Effector CD8-positive, alpha-beta T cell (primary cell): Measurements from ENCODE around the gene MED26.

Experiments used
- DNase-seq: peaks from one replicate; lab custom pipeline; 2025; lab: John Stamatoyannopoulos, UW

Gene MED26

DNA sequence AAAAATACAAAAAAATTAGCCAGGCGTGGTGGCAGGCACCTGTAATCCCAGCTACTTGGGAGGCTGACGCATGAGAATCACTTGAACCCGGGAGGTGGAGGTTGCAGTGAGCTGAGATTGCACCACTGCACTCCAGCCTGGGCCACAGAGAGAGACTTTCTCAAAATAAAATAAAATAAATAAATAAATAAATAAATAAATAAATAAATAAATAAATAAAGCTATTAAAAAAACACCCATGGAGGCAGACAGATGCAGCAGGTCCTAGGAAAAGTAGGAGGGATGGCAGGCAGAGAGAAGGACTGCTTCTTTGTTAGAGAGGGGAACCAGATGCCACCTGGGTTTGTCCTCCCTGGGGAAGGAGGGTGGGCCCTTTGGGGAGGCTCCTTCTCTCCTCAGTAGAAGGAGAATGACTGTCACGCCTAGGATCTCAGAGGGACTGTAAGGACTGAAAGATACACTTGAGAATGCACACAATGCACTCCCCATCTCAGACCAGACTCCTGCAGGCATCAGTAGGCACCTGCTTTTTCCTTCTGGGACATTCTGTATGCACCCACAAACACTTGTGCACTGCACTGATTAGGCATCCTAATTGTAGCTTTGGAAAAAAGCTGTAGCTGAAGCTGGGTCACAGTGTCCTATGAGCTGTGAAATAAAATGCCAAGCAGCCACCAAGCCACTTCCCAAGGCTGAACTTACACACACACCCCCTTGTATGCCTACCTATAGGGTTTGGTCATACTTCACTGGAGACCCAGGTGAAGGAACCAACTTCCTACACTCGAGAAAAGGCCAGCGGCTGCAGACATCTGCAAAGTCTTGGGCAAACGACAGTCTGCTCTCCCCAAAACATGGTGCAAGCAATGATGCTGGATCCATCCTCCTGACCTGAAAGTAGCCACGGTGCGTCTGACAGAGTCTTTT is 36.9 kb downstream of the MED26 start:
- DNase-seq = no peak

DNA sequence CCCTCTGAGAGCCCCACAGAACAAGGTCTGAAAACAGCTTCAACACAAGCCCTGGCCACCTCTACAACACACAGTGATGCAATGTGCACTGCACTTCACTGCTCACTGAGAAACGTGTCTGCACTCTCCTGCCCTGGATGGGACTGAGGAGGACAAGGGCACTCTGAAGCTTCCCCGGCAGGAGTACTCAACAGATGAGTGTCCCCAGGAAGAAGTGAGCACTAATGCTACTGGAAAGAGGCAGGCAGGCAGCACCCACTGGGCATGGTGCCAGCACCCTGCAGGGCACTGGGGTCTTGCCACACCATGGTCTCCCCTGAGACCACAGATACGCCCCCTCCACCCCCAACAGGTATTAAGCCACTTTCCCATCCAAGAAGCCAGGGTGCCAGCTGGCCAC is 38.1 kb downstream of the MED26 start:
- no peak for DNase-seq

DNA sequence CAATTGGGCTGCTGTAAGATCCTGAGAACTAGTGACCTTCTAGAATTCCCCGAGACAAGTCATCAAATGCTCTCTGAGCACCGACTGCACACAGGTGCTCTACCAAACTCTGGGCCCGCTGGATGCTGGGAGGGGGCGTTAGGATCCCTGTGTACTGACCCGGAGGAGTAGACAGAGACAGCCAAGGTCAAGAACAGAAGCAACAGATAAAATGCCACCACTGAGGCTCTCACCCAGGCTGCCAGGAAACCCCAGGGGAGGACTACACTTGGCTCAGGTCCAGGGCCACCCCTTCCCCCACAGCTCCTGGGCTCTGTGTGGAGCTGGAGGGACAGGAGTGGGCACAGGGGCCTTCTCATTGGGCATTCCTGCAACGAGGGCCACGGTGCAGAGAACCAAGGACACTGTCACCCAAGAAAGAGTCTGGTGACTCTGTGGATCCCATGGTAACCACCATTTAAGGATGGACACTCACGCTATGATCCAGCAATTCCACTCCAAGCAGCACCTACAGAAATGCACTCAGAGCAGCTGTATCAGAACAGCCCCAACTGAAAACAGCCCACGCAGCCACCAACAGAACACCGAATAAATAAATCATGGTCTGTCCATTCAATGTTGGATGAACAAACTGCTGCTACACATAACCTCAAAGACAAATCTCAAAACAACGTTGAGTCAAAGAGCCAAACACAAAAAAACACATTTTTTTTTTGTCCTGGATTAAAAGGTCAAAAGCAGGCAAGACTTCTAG is 39.0 kb downstream of the MED26 start:
- DNase-seq = no peak

DNA sequence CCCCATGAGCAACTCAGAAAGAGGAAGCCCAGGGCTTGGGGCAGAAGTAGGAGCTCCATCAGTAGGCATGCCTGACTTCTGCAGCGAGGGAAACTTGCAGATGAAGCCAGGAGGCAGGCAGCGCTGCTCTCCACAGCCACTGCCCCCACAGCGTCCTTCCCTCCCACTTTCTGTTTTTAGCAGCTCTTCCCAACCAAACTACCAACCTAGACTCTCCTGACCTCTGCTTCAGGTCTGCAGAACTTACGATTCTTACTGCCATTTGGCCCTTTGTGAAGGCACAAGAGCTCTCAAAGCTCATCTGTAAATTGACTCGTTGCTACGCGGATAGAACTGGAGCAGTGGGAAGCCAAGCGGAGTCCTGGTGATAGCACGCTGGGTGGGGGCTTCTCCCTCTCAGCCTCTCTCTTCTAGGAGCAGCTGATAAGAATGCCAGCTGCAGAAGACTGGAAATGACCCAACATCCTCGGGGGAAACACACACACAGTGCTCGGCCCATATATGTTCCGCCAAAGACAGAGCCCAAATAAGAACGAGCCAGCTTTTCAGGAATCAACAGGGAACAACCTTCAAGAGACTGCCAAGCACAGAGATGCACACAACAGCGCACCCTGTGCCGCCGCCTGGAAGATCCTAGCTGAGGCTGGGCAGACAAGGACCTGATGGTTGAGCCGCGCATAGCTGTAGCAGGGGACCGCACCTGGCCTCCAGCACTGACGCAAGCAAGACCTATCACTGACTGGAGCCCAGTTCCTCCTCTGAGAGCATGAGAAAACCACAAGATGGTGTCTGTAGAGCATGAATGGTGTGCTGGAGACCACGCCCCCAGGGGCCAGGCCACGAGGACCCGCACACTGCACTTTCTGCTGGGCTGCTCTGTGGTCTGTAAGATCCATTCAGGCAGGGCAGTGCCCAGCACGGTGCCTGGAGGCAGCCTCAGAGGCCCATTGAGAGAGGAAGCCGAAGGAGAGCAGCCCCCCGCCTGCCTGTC is 39.9 kb downstream of the MED26 start:
- no peak for DNase-seq

DNA sequence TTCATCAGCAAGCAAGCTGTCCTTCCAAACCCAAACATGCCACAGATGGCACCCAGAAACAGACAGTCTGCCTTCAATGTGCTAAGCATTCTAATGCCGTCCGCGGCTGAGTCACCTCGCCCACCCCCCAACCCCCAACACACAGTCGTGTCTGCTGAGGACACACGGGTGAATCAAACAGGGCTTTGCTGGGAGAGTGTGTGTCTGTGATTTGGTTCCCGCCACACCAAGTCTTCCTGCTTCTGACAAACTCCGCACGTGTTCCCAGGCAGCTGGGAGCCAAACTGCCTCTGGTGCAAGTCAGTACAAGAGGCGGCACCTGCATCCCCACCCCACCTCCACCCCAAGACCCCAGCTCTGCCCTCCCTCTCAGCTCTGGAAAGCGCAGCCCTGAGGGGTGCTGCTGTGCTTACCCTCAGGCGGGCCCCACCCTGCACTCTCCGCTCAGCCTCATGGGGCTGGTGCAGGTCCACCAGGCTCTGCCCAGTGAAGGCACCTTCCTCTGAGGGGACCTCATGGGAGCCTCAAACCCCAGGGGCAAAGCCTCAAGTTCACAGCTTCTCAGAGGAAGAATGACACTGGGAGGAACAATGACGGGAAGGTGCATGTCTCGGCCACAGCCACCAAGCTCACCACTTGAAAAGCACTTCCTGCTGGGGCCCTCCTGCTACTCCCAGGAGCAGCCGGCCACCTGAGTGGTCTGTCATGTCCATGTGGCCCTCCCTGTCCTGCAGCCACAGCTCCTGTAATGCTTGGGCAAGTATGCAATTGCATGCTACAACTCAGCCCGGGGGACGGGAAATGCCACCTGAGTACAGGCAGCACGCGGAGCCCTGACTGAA is 40.8 kb downstream of the MED26 start:
- peak; percentile 21 for DNase-seq

DNA sequence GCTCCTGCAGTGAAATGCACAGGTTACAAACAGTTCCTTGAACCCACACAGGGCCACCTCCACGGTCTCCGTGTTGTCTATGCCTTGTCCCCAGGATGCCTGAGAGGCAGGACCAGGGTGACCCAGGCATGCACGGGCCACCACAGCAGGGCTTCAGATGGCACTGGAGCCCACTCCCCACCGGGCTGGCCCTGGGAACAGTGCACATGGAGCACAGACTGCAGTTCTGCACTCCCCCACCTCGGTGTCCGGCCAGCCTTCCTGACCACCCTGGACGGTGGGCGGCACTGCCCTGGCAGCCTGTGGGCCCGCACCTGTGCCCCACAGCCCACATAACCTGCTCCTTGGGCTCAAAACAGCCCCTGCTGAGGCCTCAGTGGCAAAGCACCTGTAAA is 41.5 kb downstream of the MED26 start:
- no peak for DNase-seq

DNA sequence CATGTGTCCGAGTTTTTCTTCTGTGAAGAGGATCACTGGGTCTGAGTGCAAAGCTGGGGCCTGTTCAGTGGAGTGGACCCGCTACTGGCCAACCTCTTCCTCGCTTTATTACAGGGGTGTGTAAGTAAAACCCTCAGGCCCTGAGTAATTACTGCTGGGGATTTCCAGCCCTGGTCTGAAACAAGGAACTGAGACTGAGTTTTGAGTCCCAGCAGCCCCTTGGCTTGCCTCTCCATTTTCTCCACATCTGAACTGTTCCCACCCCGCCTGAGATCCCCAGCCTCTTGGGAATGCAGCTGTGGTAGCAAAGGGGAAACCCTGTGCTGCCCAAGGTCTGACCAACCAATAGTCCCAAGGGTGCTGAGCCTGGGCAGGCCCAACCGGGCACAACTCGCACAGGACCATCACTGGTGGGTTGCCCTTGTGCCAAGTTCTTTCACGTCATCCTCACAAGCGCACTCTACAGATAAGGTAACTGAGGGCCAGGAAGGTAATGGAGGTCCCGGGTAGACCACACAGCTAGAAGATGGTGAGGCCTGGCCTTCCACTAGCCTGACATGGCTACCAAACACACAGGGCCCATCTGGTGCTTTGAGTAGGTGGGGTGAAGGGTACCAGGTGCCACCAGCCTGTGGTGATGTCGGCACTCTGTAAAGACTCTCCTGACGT is 42.1 kb downstream of the MED26 start:
- no peak for DNase-seq

DNA sequence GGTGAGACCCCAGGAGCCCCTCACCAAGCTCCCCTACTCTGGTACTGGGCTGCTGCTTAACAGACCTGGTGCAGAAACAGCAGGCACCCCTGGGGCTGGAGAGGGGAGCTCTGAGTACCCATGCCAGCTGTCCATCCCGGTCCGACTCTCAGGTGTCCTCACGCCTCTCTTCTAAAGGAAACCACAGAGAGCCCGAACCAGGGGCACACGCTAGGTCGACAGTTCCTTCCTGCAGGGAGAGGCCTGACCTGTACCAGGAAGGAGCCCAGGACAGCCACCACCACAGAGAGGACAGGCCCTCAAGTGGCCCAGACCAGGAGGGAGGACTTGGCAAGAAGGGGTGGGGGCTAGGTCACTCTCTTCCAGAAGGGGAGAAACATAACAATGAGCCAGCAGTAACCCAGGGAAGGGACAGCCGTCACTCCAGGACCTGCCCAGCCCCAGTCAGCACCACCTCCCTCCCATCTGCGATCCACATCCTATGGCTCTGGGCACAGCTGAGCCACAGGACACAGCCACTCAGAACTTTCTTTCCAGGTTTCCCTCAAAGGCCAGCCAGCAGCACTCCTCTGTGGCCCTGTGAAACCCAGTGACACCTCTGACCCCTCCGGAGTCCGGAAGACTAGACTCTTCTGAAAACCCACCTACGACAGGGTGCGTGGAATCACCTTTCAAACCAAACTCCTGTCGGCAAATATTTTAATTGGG is 42.8 kb downstream of the MED26 start:
- DNase-seq = no peak

DNA sequence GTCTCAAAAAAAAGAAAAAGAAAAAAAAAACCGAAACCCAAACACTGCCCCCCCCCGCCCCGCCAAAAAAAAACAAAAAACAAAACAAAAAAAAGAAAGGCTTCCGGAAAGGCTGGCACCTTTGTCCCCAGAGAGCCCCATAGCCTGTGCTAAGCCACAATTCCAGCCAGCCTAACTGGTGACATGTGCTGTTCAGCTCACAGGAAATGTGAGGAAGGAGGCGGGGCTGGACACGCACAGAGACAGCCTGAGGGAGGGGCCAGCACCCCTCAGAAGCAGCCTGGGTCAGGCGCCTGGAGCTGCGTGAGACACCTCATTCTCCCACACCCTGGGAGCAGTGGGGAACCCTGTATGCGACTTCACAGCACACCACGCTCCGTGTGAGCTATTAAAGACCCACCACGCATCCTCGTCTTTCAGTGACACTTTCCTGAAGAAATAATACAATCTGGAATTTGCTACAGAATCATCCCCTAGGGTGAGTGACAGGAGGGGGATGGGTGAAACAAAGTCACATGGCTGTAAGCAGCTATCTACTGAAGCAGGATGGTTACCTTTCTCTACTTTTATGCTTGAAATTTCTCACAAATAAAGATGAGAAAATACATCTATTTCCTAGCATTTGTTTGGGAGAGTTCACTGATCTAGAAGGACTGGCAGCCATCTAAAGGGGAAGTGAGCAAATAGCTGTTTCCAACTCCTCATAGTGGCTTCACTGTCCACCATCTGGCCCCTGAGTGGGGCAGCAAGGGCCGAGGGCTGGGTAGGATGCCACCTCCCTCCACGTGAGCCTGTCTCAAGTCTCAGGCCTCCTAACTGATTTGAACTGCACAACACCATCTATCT is 43.5 kb downstream of the MED26 start:
- peak; percentile 75 for DNase-seq

DNA sequence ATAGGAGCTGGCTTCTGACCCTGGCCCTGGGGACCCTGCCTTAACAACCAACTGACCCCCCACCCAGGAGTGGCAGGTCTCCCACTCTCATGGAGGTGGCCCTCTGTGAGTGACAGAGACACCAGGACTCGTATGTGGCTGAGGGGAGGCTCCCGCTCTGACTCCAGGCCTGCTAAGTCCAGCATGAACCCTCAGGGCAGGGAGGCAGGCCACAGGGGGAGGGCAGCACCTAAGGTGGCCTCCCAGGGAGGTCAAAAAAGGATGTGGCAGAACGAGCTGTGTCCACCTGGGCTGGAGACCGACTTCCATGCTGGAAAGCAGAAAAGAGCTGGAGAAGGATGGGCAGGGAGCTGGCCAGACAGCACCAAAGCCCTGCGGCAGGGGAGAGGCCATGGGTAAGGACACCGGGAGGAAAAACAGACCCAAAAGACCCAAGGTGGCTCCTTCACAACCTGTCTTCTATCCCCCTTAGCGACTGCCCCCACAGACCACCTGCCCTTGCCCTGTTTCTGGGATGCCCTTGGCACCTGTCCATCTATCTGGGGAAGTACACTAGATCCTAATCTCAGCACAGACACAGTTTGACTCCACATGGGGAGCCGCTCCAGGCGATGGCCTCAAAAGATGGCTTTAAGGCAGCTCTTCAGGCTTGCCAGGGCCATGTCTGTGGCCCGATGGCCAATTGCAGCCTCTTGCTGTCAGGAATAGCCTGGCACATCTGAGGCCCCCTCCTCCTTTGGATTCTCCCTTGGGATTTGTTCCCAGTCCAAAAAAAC is 45.3 kb downstream of the MED26 start:
- DNase-seq = no peak

DNA sequence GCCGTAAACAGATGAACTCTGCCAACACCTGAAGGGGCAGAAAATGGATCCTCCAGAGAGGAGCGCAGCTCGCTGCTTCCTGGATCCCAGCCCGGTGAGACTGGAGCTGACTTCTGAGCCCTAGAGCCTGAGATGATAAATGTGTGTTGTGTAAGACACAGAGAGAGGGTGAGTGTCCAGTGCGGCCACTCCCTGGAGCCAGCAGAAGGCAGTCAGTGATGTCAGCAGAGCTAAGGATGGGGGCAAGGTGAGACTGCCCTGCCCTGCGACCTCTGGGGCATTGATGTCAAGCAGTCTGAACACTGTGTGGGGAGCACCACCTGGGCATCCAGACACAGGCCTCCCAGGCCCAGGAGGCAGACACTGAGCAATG is 46.0 kb downstream of the MED26 start:
- no peak for DNase-seq

DNA sequence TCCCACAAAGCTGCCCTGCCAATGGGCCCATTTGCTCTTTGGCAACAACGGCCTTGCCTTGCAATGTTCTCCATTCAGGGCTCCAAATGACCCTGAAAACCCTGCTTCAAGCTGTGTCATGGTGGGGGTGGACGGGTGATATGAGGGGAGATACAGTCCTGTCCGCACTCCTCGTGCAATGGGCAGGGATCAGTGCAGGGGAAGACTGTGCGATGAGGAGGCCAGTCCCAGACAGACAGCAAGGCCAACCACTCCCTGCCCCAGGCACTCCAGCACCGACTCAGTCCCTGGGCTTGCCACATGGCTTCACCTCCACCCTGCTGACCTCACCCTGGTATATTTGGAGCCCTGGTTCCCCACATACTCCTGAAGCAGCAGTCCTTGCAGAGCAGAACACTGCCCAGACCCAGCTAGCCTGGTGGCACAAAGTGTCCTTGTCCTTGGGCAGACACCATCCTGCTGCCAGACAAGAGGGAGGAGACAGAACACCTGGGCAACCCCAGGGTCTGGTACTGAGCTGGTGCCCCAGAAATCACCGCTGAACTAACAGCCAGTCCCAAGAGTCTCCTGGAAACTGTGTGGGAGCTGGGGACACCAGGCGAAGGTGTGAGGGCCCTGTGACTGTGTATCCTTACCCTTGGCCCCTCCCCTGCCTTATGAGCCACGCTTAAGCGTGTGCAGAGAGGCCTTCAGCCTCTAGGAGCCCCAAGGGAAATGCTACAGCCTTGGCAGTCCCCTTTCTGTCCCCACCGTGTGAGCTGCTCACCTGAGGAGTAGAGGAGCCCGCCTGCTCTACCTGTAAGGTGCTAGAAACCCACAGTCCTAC is 46.6 kb downstream of the MED26 start:
- DNase-seq = no peak

DNA sequence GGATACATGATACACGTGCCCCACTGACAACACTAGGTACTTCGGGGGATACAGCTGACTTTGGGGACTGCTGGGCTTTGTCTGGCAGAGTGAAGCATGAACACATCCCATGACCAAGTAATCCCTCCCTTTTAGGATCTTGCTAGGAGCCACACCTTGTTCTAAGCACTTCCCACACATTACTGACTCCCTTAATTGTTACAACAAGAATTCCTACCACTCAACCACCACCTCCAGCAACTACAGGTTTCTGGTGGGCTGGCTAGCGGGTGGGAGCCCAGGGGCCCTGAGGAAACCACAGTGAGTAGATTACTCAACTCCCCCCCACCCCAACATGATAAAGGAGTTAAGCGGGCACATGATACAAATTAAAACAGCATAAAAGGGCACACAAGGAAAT is 48.6 kb downstream of the MED26 start:
- DNase-seq = no peak

DNA sequence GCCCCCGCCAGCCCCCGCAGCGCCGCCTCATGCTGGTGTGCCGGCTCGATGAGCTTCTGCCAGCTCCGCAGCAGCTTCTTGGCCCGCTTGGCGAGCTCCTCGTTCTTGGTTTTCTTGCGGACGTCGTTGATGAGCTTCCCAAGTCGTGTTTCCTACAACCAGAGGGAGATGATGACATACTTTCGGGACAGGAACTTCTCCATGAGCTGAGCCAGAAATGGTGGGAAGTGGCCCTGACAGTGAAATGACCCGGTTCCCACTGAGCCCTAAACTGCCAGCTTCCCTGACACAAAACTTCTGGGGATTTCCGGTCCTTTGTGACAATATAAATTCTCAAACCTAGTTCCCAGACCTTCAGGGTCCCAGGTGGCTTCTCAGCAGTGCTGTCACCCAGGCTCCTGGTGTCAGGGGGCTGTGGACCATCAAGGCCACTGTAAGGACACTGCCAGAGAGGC is 50.4 kb downstream of the MED26 start:
- DNase-seq = no peak

DNA sequence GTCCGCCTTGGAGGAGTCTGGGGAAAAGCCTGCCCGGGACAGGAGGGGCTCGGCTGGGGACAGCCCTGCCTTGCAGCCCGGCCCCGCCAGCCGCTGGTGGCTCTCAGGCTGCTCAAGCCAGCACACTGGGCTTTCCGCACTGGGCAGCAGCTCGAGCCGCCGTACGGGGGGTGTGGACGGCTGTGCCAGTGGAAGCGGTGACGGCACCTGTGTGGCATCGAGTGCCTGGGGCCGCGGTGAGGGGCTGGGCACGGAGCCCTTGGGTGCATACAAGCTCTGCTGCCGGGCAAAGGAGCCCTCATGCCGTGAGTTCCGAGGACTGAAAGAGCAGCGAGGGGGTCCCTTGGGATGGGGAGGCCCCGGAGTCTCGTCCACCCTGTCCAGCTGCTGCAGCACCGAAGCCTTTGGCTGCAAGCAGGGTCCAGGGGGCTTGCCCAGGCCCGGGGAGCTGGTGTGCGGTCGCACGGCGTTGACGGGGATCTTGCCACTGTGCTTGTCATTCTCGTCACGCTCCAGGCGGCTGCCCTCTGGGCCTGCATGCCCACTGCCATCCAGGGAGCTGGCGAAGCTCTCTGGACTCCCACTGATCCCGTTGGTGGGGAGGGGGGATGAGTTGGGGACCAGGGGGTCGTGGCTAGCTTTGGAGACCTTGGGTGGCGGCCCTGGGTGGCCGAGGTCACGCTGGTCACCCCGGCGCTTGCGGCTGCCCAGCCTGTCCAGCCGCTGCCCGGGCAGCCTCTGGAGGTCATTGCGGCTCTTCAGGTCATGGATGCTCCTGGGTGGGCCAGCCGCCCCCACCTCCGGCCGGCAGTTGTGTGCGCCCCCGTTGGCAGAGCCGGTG is 51.1 kb downstream of the MED26 start:
- no peak for DNase-seq
